GM18868 (cell line): ENCODE data around the gene CAMK1D.
"Not testable (repeated sequence)": the region's sequence is repeated elsewhere in the genome, so short reads cannot be mapped to it uniquely, and the experiment has no call there.

Experiments used
- ATAC-seq: cut with Tn5 transposase; IDR thresholded peaks from one replicate; pipeline ENCODE4 v1.9.1; 2021; ENCODE audit warnings: mild to moderate bottlenecking, moderate library complexity; ENCODE audit not compliant: unreplicated experiment

CAMK1D gene

GRCh38 chr10:12806228-12807095 is 457.1 kb downstream of the CAMK1D start:
- ATAC-seq, result no peak

GRCh38 chr10:12807096-12807755 is 457.9 kb downstream of the CAMK1D start:
- ATAC-seq, result no peak

- ATAC-seq, result no peak
Measured at GRCh38 chr10:12808014-12808613, 458.8 kb downstream of the CAMK1D start.

- ATAC-seq, result not testable (repeated sequence)
Measured at GRCh38 chr10:12810046-12810445, 460.7 kb downstream of the CAMK1D start.

GRCh38 chr10:12811826-12812225 is 462.5 kb downstream of the CAMK1D start:
- ATAC-seq, result no peak

GRCh38 chr10:12812571-12812970 is 463.2 kb downstream of the CAMK1D start:
- ATAC-seq, result no peak

- ATAC-seq, result no peak
Measured at GRCh38 chr10:12814166-12814565, 464.8 kb downstream of the CAMK1D start.

GRCh38 chr10:12819071-12819470 is 469.7 kb downstream of the CAMK1D start:
- ATAC-seq, result no peak

GRCh38 chr10:12819656-12820055 is 470.3 kb downstream of the CAMK1D start:
- ATAC-seq, result no peak

- no peak for ATAC-seq
Measured at GRCh38 chr10:12822126-12822892, 473.0 kb downstream of the CAMK1D start.

- ATAC-seq, result no peak
Measured at GRCh38 chr10:12822893-12823170, 473.5 kb downstream of the CAMK1D start.

GRCh38 chr10:12823328-12823727 is 474.0 kb downstream of the CAMK1D start:
- ATAC-seq, result no peak

- no peak for ATAC-seq
Measured at GRCh38 chr10:12825260-12825849, 476.0 kb downstream of the CAMK1D start.

GRCh38 chr10:12826800-12827372 is 477.5 kb downstream of the CAMK1D start:
- ATAC-seq, result no peak

GRCh38 chr10:12828736-12829135 is 479.4 kb downstream of the CAMK1D start:
- ATAC-seq, result no peak

GRCh38 chr10:12829831-12830390 is 480.6 kb downstream of the CAMK1D start:
- ATAC-seq, result no peak

- no peak for ATAC-seq
Measured at GRCh38 chr10:12832096-12832495, 482.7 kb downstream of the CAMK1D start.

GRCh38 chr10:12833451-12833850 is 484.1 kb downstream of the CAMK1D start:
- no peak for ATAC-seq

- ATAC-seq, result no peak
Measured at GRCh38 chr10:12834116-12834665, 484.8 kb downstream of the CAMK1D start.

GRCh38 chr10:12834721-12835120 is 485.4 kb downstream of the CAMK1D start:
- no peak for ATAC-seq
